ENCODE data around the gene PPP1R3F. TPM values are rescaled to one million over a fixed set of nuclear protein-coding genes. Genes with fewer than 3 reads are reported as not detected.
A peak's percentile ranks its signal among the peaks of the same experiment; 100 is the strongest.

The PPP1R3F gene
- total RNA-seq, 1 experiment from 2014 or later, result 7.3 TPM

DNA sequence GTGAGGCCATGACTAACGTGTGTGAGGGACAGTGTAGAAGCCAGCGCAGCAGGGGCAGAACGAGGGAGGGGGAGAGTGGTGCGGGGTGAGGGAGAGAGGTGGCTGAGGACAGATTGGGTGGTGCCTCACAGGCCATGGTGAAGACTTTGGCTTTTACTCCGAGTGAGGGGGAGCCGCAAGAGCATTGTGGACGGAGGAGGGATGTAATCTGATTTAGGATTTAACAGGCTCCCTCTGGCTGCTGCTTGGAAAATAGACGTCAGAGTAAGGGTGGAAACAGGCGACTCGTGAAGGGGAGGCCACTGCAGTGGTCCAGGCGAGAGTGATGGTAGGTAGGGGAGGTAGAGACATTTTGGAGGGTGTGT is 13.0 kb downstream of the PPP1R3F start:
- peak overlapping the region; percentile 87 for H3K14ac ChIP-seq (ENCODE audit: insufficient read depth, low read length)
- peaks cover 1 to 6% (median 4%) of the 10 kb centered on the region in 3 experiments; a peak in 6 of 7 replicates for H3K36me3 Mint-ChIP-seq (ENCODE audit: insufficient read depth in 1 of 3, low read depth in 3 of 3)

More for the DNA sequence above, 13.0 kb downstream of the PPP1R3F start:
- no peak overlapping the region for H2AFZ ChIP-seq (ENCODE audit: low read length)
- no CpG with 5 or more reads among the region's 11 CpGs for WGBS (ENCODE audit: extremely low coverage, insufficient read length, low lambda C conversion rate)
- H2BK20ac ChIP-seq (ENCODE audit: low read depth, low read length, poor library complexity, severe bottlenecking), result no peak overlapping the region
- H2BK12ac ChIP-seq (ENCODE audit: insufficient read length, low read depth, low read length), result no peak overlapping the region
- H2BK15ac ChIP-seq (ENCODE audit: low read depth, low read length), result no peak overlapping the region
- peak; percentile 53 for DNase-seq
- H4K5ac ChIP-seq (ENCODE audit: insufficient read length, low read depth, low read length), result no peak overlapping the region
- H2AK5ac ChIP-seq (ENCODE audit: insufficient read length, low read length), result no peak overlapping the region
- H3K4me1 ChIP-seq (ENCODE audit: insufficient read depth, low read length), result no peaks in the 10 kb centered on the region
- H3K9me3 Mint-ChIP-seq, result peaks cover 67 to 70% of the 10 kb centered on the region in 2 experiments
- peaks cover 28% of the 10 kb centered on the region for H3K9me3 ChIP-seq (ENCODE audit: control insufficient read depth, low read depth, low read length)
- H3K23ac ChIP-seq (ENCODE audit: insufficient read length, low read depth, low read length), result no peak overlapping the region
- peak overlapping the region in 1 of 2 experiments; percentile 27; a peak in 3 of 5 replicates for H3K4me3 Mint-ChIP-seq
- H3K4me2 ChIP-seq (ENCODE audit: insufficient read depth, insufficient read length, low read length), result no peak overlapping the region
- H3K79me1 ChIP-seq (ENCODE audit: insufficient read depth, low read depth, low read length, poor library complexity, severe bottlenecking), result no peaks in the 10 kb centered on the region
- H3K27me3 Mint-ChIP-seq (ENCODE audit: low read depth), result peaks cover 2% of the 10 kb centered on the region
- H3K27ac Mint-ChIP-seq, result peak overlapping the region; percentile 32 to 62 (median 56); a peak in 5 of 7 replicates
- no peak overlapping the region for H4K91ac ChIP-seq (ENCODE audit: insufficient read length, low read depth, low read length)
- no peak overlapping the region for H4K8ac ChIP-seq (replicated peaks; ENCODE audit: insufficient read length, low read depth, low read length)
- TF ChIP-seq, protein P1, sequence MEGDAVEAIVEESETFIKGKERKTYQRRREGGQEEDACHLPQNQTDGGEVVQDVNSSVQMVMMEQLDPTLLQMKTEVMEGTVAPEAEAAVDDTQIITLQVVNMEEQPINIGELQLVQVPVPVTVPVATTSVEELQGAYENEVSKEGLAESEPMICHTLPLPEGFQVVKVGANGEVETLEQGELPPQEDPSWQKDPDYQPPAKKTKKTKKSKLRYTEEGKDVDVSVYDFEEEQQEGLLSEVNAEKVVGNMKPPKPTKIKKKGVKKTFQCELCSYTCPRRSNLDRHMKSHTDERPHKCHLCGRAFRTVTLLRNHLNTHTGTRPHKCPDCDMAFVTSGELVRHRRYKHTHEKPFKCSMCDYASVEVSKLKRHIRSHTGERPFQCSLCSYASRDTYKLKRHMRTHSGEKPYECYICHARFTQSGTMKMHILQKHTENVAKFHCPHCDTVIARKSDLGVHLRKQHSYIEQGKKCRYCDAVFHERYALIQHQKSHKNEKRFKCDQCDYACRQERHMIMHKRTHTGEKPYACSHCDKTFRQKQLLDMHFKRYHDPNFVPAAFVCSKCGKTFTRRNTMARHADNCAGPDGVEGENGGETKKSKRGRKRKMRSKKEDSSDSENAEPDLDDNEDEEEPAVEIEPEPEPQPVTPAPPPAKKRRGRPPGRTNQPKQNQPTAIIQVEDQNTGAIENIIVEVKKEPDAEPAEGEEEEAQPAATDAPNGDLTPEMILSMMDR (conservative IDR thresholded peaks at IDR 0.05), result peak; percentile 48; the same call in 2 of the 3 replicates
- peaks cover 7 to 11% of the 10 kb centered on the region in 2 experiments; a peak in 3 of 4 replicates for H3K4me1 Mint-ChIP-seq
- H4K20me1 ChIP-seq (ENCODE audit: control insufficient read depth, insufficient read depth, insufficient read length), result no peaks in the 10 kb centered on the region
- H2BK120ac ChIP-seq (ENCODE audit: low read depth, low read length, poor library complexity, severe bottlenecking), result no peak overlapping the region
- no peak overlapping the region for H3K27ac ChIP-seq (ENCODE audit: insufficient read length, low read depth, low read length)
- no peak overlapping the region for H3K4ac ChIP-seq (ENCODE audit: low read depth, low read length)
- H3K9ac ChIP-seq (ENCODE audit: extremely low read depth, insufficient read length, low read length), result no peak overlapping the region
- no peak overlapping the region for H2BK5ac ChIP-seq (ENCODE audit: insufficient read length, low read length)
- H3K27me3 ChIP-seq (ENCODE audit: insufficient read depth, low read length), result no peaks in the 10 kb centered on the region
- H3K79me2 ChIP-seq (ENCODE audit: insufficient read depth, low read length), result peaks cover 3% of the 10 kb centered on the region; the same call in 1 of the 2 replicates
- no peak overlapping the region for H3K56ac ChIP-seq (ENCODE audit: insufficient read length, low read depth, low read length)
- H3K18ac ChIP-seq (ENCODE audit: insufficient read length, low read depth, low read length), result no peak overlapping the region
- H3T11ph ChIP-seq (ENCODE audit: low read length), result no peak overlapping the region
- no peaks in the 10 kb centered on the region for H3K23me2 ChIP-seq (ENCODE audit: insufficient read length, low read depth, low read length, poor library complexity, severe bottlenecking)

Data from H9 (cell line).